ENCODE results near the gene SDHA.

DNA sequence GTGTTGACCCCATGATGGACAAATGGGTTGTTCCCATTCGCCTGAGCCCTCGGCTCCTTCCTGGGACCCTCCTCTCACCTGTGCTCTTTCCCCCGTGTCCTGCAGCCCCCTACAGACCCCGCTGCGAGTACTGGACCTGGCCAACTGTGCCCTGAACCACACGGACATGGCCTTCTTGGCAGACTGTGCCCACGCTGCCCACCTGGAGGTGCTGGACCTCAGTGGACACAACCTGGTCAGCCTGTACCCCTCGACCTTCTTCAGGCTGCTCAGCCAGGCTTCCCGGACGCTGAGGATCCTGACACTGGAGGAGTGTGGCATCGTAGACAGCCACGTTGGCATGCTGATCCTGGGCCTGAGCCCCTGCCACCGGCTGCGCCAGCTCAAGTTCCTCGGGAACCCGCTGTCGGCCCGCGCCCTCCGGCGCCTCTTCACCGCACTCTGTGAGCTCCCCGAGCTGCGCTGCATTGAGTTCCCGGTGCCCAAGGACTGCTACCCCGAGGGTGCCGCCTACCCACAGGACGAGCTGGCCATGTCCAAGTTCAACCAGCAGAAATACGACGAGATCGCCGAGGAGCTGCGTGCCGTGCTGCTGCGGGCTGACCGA lies 23.4 kb upstream of the SDHA start:
- TF ChIP-seq, protein P1, sequence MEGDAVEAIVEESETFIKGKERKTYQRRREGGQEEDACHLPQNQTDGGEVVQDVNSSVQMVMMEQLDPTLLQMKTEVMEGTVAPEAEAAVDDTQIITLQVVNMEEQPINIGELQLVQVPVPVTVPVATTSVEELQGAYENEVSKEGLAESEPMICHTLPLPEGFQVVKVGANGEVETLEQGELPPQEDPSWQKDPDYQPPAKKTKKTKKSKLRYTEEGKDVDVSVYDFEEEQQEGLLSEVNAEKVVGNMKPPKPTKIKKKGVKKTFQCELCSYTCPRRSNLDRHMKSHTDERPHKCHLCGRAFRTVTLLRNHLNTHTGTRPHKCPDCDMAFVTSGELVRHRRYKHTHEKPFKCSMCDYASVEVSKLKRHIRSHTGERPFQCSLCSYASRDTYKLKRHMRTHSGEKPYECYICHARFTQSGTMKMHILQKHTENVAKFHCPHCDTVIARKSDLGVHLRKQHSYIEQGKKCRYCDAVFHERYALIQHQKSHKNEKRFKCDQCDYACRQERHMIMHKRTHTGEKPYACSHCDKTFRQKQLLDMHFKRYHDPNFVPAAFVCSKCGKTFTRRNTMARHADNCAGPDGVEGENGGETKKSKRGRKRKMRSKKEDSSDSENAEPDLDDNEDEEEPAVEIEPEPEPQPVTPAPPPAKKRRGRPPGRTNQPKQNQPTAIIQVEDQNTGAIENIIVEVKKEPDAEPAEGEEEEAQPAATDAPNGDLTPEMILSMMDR (IDR thresholded peaks at IDR 0.05; ENCODE audit: insufficient read depth, low read depth, low read length): no peak
- no peak for TF ChIP-seq EZH2 (IDR thresholded peaks at IDR 0.05; ENCODE audit: insufficient read depth, low read length)

Measured in astrocyte (in vitro differentiated cells and primary cell).